Measurements from ENCODE around the gene GHRL. TPM values are rescaled to one million over a fixed set of nuclear protein-coding genes. Genes with fewer than 3 reads are reported as not detected.
"Not testable (repeated sequence)": the region's sequence is repeated elsewhere in the genome, so short reads cannot be mapped to it uniquely, and the experiment has no call there.

Gene GHRL
- total and polyA plus RNA-seq, 12 donors = 0.33 to 2.2 (median 0.97) TPM; not detected in 7

GRCh38 chr3:10299175-10299574 is 6.4 kb upstream of the GHRL start:
- Histone ChIP-seq H3K9me3 (replicated peaks in 1 of 3) (no peaks in the 10 kb centered on the region), H3K27me3 (no peaks in the 10 kb centered on the region), H3K27ac (no peak overlapping the region), H3K36me3 (replicated peaks in 1 of 2) (peaks cover 0 to 48% of the 10 kb centered on the region in 2 donors), H3K4me3 (no peak overlapping the region), H3K4me1 (replicated peaks in 1 of 2) (peaks cover 0 to 6% of the 10 kb centered on the region in 2 donors)
- intact Hi-C loops (cut with DNase I) = no loop called here
- DNase-seq = no peak
- TF ChIP-seq, protein P1, sequence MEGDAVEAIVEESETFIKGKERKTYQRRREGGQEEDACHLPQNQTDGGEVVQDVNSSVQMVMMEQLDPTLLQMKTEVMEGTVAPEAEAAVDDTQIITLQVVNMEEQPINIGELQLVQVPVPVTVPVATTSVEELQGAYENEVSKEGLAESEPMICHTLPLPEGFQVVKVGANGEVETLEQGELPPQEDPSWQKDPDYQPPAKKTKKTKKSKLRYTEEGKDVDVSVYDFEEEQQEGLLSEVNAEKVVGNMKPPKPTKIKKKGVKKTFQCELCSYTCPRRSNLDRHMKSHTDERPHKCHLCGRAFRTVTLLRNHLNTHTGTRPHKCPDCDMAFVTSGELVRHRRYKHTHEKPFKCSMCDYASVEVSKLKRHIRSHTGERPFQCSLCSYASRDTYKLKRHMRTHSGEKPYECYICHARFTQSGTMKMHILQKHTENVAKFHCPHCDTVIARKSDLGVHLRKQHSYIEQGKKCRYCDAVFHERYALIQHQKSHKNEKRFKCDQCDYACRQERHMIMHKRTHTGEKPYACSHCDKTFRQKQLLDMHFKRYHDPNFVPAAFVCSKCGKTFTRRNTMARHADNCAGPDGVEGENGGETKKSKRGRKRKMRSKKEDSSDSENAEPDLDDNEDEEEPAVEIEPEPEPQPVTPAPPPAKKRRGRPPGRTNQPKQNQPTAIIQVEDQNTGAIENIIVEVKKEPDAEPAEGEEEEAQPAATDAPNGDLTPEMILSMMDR (IDR thresholded peaks at IDR 0.05) = no peak
- no peak for TF ChIP-seq POLR2A (IDR thresholded peaks at IDR 0.05)
- WGBS, 4 donors = 89 to 96% (median 95%) methylated on average over 2 of the region's 2 CpGs

GRCh38 chr3:10298064-10298463 is 5.3 kb upstream of the GHRL start:
- H3K27me3 ChIP-seq; intact Hi-C loops (cut with DNase I); H3K4me3 ChIP-seq; DNase-seq; H3K9me3 ChIP-seq (replicated peaks in 1 of 3); H3K27ac ChIP-seq; H3K4me1 ChIP-seq (replicated peaks in 1 of 2): not testable (repeated sequence)
- no CpG with 5 or more reads among the region's 1 CpG for WGBS, 4 donors
- peaks cover 0 to 37% of the 10 kb centered on the region in 2 donors for H3K36me3 ChIP-seq (replicated peaks in 1 of 2)

- intact Hi-C loops (cut with DNase I) = no loop called here
- WGBS, 4 donors = 86 to 90% (median 87%) methylated on average over 12 of the region's 12 CpGs
- no peaks in the 10 kb centered on the region for H3K27me3 ChIP-seq
- TF ChIP-seq, protein P1 (IDR thresholded peaks at IDR 0.05) = no peak
- no peak for TF ChIP-seq POLR2A (IDR thresholded peaks at IDR 0.05)
- no peak overlapping the region for H3K27ac ChIP-seq
- DNase-seq = peak in 1 of 7 donors; percentile 12
- H3K4me1 ChIP-seq (replicated peaks in 1 of 2) = peaks cover 0 to 4% of the 10 kb centered on the region in 2 donors
- peaks cover 0 to 3% of the 10 kb centered on the region in 2 donors for H3K36me3 ChIP-seq (replicated peaks in 1 of 2)
- no peaks in the 10 kb centered on the region for H3K9me3 ChIP-seq (replicated peaks in 1 of 3)
- no peak overlapping the region for H3K4me3 ChIP-seq
Measured at GRCh38 chr3:10294030-10294586, 1.4 kb upstream of the GHRL start.

DNA sequence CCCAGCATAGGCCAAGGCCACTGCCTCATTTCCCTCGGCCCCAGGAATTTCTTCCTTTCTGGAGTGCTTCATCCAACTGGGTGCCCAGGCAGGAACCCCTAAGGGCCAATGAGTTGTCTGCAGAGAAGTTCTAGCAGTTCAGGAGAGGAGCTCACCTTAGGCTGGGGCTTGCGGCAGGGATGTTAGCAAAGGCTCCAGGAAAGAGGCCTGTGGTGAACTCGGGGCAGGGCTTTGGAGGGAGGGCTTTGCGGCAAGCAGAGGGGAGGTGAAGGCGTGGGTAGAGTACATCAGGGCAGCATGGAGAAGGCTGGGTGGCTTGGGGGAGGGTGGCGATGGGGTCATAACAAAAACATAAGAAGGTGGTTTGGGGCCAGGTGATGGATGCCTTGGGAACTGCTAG is 1.1 kb downstream of the GHRL start:
- Histone ChIP-seq H3K27ac (no peak overlapping the region), H3K4me1 (replicated peaks in 1 of 2) (peaks cover 0 to 4% of the 10 kb centered on the region in 2 donors), H3K27me3 (no peaks in the 10 kb centered on the region), H3K36me3 (replicated peaks in 1 of 2) (peaks cover 0 to 7% of the 10 kb centered on the region in 2 donors), H3K4me3 (no peak overlapping the region), H3K9me3 (replicated peaks in 1 of 3) (no peaks in the 10 kb centered on the region)
- DNase-seq = no peak
- WGBS, 4 donors = 85 to 93% (median 92%) methylated on average over 6 of the region's 6 CpGs
- TF ChIP-seq POLR2A (IDR thresholded peaks at IDR 0.05) = no peak
- TF ChIP-seq, protein P1 (IDR thresholded peaks at IDR 0.05) = no peak
- intact Hi-C loops (cut with DNase I) = no loop called here

Data from adrenal gland (tissue), 12 donors.